GM12878 (cell line): Measurements from ENCODE around the gene BAZ2A. TPM values are rescaled to one million over a fixed set of nuclear protein-coding genes. Genes with fewer than 3 reads are reported as not detected.

Experiments
- BACH1 ChIP-seq: fragments of 450-650 bp; IDR thresholded peaks from 2 replicates; pipeline ENCODE4 v1.6.1; 2017; ENCODE audit warnings: mild to moderate bottlenecking, borderline replicate concordance
- CHD1 ChIP-seq: IDR thresholded peaks from 2 replicates; pipeline ENCODE4 v1.6.1; 2012; ENCODE audit warnings: low read depth, low read length, improper control_type of control experiment
- CREM ChIP-seq: IDR thresholded peaks from 2 replicates; pipeline ENCODE4 v1.6.1; 2014; ENCODE audit warnings: antibody characterized with exemption, low read depth
- HDGF ChIP-seq: fragments of 450-650 bp; IDR thresholded peaks from 2 replicates; pipeline ENCODE4 v1.6.1; 2016; ENCODE audit warnings: antibody characterized with exemption
- KAT2A ChIP-seq: conservative IDR thresholded peaks from 2 replicates; pipeline ENCODE4 v1.6.1; 2011; ENCODE audit warnings: low read depth, low read length; ENCODE audit not compliant: control insufficient read depth
- MXI1 ChIP-seq: fragments of 150-350 bp; IDR thresholded peaks from 2 replicates; pipeline ENCODE4 v1.6.1; 2011; ENCODE audit warnings: low read depth, mild to moderate bottlenecking, inconsistent platforms, low read length, improper control_type of control experiment
- NR2C2 ChIP-seq: IDR thresholded peaks from 2 replicates; pipeline ENCODE4 v1.6.1; 2011; ENCODE audit warnings: borderline replicate concordance, low read depth; ENCODE audit not compliant: control insufficient read depth, insufficient read length
- PAX8 ChIP-seq: fragments of 450-650 bp; IDR thresholded peaks from 2 replicates; pipeline ENCODE4 v1.6.1; 2017; ENCODE audit warnings: mild to moderate bottlenecking, moderate library complexity
- RB1 ChIP-seq: fragments of 450-650 bp; formaldehyde crosslinking; IDR thresholded peaks from 2 replicates; pipeline ENCODE4 v1.6.1; 2017; ENCODE audit warnings: mild to moderate bottlenecking, borderline replicate concordance
- SIN3A ChIP-seq: IDR thresholded peaks from 2 replicates; pipeline ENCODE4 v1.6.1; 2012; ENCODE audit warnings: low read depth, low read length, improper control_type of control experiment
- SIX5 ChIP-seq: IDR thresholded peaks from 2 replicates; pipeline ENCODE4 v1.6.1; 2011; ENCODE audit warnings: mild to moderate bottlenecking, low read depth, low read length, moderate library complexity; ENCODE audit not compliant: severe bottlenecking
- SP1 ChIP-seq: IDR thresholded peaks from one replicate; pipeline ENCODE4 v1.6.1; 2011; ENCODE audit warnings: low read depth, low read length
- WRNIP1 ChIP-seq: IDR thresholded peaks from 2 replicates; pipeline ENCODE4 v1.6.1; 2011; ENCODE audit warnings: low read depth, low read length, improper control_type of control experiment, borderline replicate concordance
- YY1 ChIP-seq: IDR thresholded peaks from 2 replicates; pipeline ENCODE4 v1.6.1; 2011; ENCODE audit warnings: low read depth, mild to moderate bottlenecking, low read length
- ZNF24 ChIP-seq: fragments of 450-650 bp; IDR thresholded peaks from 2 replicates; pipeline ENCODE4 v1.6.1; 2017; ENCODE audit warnings: antibody characterized with exemption, mild to moderate bottlenecking
- polyA plus RNA-seq, 11 experiments: library from polyadenylated mRNA; depleted of rRNA in 4 of 11; unstranded in 6 of 11; stranded (reverse) in 5 of 11; fragments of >200 nt; fragmentation: Nextera tagmentation in 4 of 11; fragmentation: Illumina TruSeq in 1 of 11; extraction: Ambion mirVana in 4 of 11; extraction: Trizol in 1 of 11; gene quantifications; 1 replicate in 1 of 11; 2 replicates in 10 of 11; pipeline versions ENCODE4 v1.2.1 to v1.2.3, GENCODE V29; 2011 to 2016; ENCODE audit warnings: inconsistent platforms in 2 of 11, missing spikeins in 2 of 11, low read depth in 1 of 11
- total RNA-seq, 4 experiments: library from RNA; depleted of rRNA in 3 of 4; stranded (reverse); fragments of >200 nt in 3 of 4; fragmentation: Illumina TruSeq in 1 of 4; extraction: Trizol in 1 of 4; gene quantifications; 2 replicates each; pipeline versions ENCODE4 v1.2.1 to v1.2.3, GENCODE V29; 2013 to 2021
- TF ChIP-seq, protein P1 (sequence below): fragments of 450-650 bp; IDR thresholded peaks from 2 replicates; pipeline ENCODE4 v1.6.1; 2017; ENCODE audit warnings: mild to moderate bottlenecking, low read depth, inconsistent platforms; ENCODE audit not compliant: poor library complexity, severe bottlenecking
- TF ChIP-seq, protein P2 (sequence below): fragments of 450-650 bp; IDR thresholded peaks from 2 replicates; pipeline ENCODE4 v1.6.1; 2016; ENCODE audit warnings: mild to moderate bottlenecking
- TF ChIP-seq, protein P3 (sequence below): IDR thresholded peaks from 2 replicates; pipeline ENCODE4 v1.6.1; 2012; ENCODE audit warnings: low read depth, low read length, improper control_type of control experiment
- TF ChIP-seq, protein P4 (sequence below): fragments of 450-650 bp; IDR thresholded peaks from 2 replicates; pipeline ENCODE4 v1.6.1; 2018; ENCODE audit warnings: mild to moderate bottlenecking, low read depth, moderate library complexity; ENCODE audit not compliant: partially characterized antibody
- TF ChIP-seq, protein P5 (sequence below): fragments of 450-650 bp; IDR thresholded peaks from 2 replicates; pipeline ENCODE4 v1.6.1; 2014; ENCODE audit warnings: mild to moderate bottlenecking
- TF ChIP-seq, protein P6 (sequence below): IDR thresholded peaks from 2 replicates; pipeline ENCODE4 v1.6.1; 2011; ENCODE audit warnings: low read depth, mild to moderate bottlenecking, low read length, moderate library complexity, borderline replicate concordance; ENCODE audit errors: extremely low read depth

Gene BAZ2A
- total and polyA plus RNA-seq, 10 of the 15 experiments (the other 5 are each of a cell fraction or from before 2014, with no cell fraction given): 4.8 to 90.2 (median 29.9) TPM

DNA sequence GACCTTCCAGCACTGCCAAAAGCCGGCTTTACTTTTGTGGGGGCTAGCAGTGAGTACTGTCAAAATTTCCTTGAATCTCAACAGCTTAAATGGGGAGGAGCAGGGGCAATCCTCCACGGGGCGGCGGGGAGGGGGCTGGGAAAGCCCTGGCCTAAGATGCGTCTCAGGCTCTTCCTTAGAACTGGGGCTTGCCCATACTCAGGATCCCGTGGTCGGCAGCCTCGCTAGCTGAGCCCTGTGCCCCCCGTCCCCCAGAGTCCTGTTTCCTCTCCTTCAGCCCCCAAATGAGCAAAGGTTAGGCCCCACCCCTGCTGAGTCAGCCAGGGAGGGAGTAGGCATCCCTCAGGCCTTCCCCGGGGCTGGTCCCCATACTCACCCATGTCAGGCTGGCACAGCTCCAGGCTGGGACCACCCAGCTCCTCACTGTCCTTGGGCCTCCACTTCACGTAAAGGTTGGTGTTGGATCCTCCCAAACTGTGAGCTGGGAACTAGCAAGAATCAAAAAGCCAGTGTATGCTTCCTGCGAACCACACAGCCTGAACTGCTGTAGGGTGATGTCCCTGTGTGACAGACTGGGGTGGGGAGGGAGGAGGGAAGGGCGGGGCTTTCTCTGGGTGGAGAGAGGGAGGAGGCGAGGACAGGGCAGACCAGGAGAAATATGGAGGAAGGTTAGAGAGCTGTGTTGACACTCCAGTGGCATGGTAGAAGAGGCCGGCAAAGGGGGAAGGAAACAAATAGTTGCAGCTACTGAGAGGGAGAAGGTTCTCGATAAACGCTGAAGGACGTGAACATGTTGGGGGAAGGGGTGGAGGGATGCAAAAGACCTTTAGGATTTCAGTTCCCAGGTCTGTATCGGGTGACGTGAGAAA, 5.9 kb upstream of the BAZ2A start (continued):
- TF ChIP-seq PAX8 (peak; percentile 72; the same call in 1 of the 2 replicates), RB1 (no peak), SP1 (no peak), SIN3A (peak; percentile 32; the same call in 1 of the 2 replicates), ZNF24 (no peak), WRNIP1 (no peak), MXI1 (peak; percentile 55), CREM (peak; percentile 30; the same call in 1 of the 2 replicates), CHD1 (no peak), HDGF (peak; percentile 96), KAT2A (no peak), NR2C2 (no peak), BACH1 (peak; percentile 86), SIX5 (no peak), YY1 (no peak; the same call in 1 of the 2 replicates)
- TF ChIP-seq, protein P1, sequence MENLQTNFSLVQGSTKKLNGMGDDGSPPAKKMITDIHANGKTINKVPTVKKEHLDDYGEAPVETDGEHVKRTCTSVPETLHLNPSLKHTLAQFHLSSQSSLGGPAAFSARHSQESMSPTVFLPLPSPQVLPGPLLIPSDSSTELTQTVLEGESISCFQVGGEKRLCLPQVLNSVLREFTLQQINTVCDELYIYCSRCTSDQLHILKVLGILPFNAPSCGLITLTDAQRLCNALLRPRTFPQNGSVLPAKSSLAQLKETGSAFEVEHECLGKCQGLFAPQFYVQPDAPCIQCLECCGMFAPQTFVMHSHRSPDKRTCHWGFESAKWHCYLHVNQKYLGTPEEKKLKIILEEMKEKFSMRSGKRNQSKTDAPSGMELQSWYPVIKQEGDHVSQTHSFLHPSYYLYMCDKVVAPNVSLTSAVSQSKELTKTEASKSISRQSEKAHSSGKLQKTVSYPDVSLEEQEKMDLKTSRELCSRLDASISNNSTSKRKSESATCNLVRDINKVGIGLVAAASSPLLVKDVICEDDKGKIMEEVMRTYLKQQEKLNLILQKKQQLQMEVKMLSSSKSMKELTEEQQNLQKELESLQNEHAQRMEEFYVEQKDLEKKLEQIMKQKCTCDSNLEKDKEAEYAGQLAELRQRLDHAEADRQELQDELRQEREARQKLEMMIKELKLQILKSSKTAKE: peak; percentile 40
- TF ChIP-seq, protein P2, sequence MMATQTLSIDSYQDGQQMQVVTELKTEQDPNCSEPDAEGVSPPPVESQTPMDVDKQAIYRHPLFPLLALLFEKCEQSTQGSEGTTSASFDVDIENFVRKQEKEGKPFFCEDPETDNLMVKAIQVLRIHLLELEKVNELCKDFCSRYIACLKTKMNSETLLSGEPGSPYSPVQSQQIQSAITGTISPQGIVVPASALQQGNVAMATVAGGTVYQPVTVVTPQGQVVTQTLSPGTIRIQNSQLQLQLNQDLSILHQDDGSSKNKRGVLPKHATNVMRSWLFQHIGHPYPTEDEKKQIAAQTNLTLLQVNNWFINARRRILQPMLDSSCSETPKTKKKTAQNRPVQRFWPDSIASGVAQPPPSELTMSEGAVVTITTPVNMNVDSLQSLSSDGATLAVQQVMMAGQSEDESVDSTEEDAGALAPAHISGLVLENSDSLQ: peak; percentile 93
- TF ChIP-seq, protein P3, sequence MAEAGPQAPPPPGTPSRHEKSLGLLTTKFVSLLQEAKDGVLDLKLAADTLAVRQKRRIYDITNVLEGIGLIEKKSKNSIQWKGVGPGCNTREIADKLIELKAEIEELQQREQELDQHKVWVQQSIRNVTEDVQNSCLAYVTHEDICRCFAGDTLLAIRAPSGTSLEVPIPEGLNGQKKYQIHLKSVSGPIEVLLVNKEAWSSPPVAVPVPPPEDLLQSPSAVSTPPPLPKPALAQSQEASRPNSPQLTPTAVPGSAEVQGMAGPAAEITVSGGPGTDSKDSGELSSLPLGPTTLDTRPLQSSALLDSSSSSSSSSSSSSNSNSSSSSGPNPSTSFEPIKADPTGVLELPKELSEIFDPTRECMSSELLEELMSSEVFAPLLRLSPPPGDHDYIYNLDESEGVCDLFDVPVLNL: 0 out of 2 replicates have a peak, but pooled peaks have one; percentile 36
- TF ChIP-seq, protein P4, sequence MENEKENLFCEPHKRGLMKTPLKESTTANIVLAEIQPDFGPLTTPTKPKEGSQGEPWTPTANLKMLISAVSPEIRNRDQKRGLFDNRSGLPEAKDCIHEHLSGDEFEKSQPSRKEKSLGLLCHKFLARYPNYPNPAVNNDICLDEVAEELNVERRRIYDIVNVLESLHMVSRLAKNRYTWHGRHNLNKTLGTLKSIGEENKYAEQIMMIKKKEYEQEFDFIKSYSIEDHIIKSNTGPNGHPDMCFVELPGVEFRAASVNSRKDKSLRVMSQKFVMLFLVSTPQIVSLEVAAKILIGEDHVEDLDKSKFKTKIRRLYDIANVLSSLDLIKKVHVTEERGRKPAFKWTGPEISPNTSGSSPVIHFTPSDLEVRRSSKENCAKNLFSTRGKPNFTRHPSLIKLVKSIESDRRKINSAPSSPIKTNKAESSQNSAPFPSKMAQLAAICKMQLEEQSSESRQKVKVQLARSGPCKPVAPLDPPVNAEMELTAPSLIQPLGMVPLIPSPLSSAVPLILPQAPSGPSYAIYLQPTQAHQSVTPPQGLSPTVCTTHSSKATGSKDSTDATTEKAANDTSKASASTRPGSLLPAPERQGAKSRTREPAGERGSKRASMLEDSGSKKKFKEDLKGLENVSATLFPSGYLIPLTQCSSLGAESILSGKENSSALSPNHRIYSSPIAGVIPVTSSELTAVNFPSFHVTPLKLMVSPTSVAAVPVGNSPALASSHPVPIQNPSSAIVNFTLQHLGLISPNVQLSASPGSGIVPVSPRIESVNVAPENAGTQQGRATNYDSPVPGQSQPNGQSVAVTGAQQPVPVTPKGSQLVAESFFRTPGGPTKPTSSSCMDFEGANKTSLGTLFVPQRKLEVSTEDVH: no peak
- TF ChIP-seq, protein P5, sequence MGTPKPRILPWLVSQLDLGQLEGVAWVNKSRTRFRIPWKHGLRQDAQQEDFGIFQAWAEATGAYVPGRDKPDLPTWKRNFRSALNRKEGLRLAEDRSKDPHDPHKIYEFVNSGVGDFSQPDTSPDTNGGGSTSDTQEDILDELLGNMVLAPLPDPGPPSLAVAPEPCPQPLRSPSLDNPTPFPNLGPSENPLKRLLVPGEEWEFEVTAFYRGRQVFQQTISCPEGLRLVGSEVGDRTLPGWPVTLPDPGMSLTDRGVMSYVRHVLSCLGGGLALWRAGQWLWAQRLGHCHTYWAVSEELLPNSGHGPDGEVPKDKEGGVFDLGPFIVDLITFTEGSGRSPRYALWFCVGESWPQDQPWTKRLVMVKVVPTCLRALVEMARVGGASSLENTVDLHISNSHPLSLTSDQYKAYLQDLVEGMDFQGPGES: no peak
- TF ChIP-seq, protein P6, sequence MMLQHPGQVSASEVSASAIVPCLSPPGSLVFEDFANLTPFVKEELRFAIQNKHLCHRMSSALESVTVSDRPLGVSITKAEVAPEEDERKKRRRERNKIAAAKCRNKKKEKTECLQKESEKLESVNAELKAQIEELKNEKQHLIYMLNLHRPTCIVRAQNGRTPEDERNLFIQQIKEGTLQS: no peak
